WTC11 (cell line): ENCODE results near the gene STRN3. TPM values are rescaled to one million over a fixed set of nuclear protein-coding genes. Genes with fewer than 3 reads are reported as not detected.

ENCODE experiments used
- ATAC-seq: fragments of 200-7000 bp; cut with Tn5 transposase; 2 replicates; pipeline ENCODE4 v1.10.0; 2021; ENCODE audit warnings: mild to moderate bottlenecking, moderate library complexity
- CTCF ChIA-PET: fragments of 300-600 bp; sonication (Branson Sonifier 250); formaldehyde crosslinking; loops from one replicate; lab custom pipeline; 2021; ENCODE audit warnings: antibody characterized with exemption; lab: Charles Lee
- POLR2A ChIA-PET: fragments of 350-600 bp; sonication (Branson Sonifier 250); formaldehyde crosslinking; loops from one replicate; lab custom pipeline; 2021; ENCODE audit warnings: antibody characterized with exemption; lab: Charles Lee
- DNase-seq: peaks from one replicate; pipeline ENCODE4 v3.0.0; 2021; ENCODE audit warnings: low spot score
- H3K27ac Mint-ChIP-seq: 2 replicates; pipeline ENCODE4 v1.8.0; 2021; ENCODE audit warnings: mixed read lengths
- H3K27me3 Mint-ChIP-seq: 2 replicates; pipeline ENCODE4 v1.8.0; 2021; ENCODE audit warnings: low read depth, mild to moderate bottlenecking, moderate library complexity, mixed read lengths
- H3K36me3 Mint-ChIP-seq: 2 replicates; pipeline ENCODE4 v1.8.0; 2021; ENCODE audit warnings: mixed read lengths
- H3K4me1 Mint-ChIP-seq: 2 replicates; pipeline ENCODE4 v1.8.0; 2022; ENCODE audit warnings: mixed read lengths
- H3K4me3 Mint-ChIP-seq: 2 replicates; pipeline ENCODE4 v1.8.0; 2021; ENCODE audit warnings: mild to moderate bottlenecking, moderate library complexity, mixed read lengths
- H3K9me3 Mint-ChIP-seq: 2 replicates; pipeline ENCODE4 v1.8.0; 2021; ENCODE audit warnings: mixed read lengths
- ATF1 ChIP-seq: sonication (generic); formaldehyde crosslinking; IDR thresholded peaks from 2 replicates; pipeline ENCODE4 v1.8.1; 2023; ENCODE audit warnings: mild to moderate bottlenecking, moderate library complexity, missing genetic modification reagents
- ATF2 ChIP-seq: sonication (generic); formaldehyde crosslinking; IDR thresholded peaks from 2 replicates; pipeline ENCODE4 v1.8.1; 2022; ENCODE audit warnings: low read depth, missing genetic modification reagents, borderline replicate concordance
- CBFB ChIP-seq: sonication (generic); formaldehyde crosslinking; IDR thresholded peaks from 2 replicates; pipeline ENCODE4 v1.8.1; 2022; ENCODE audit warnings: mild to moderate bottlenecking, low read depth, missing genetic modification reagents
- CDX4 ChIP-seq: fragments of 250-450 bp; sonication (Bioruptor Pico); IDR thresholded peaks from 2 replicates; pipeline ENCODE4 v1.9.0; 2021; ENCODE audit warnings: moderate library complexity, mild to moderate bottlenecking, inconsistent platforms, borderline replicate concordance
- CTCF ChIP-seq: fragments of 200-600 bp; IDR thresholded peaks from 2 replicates; pipeline ENCODE4 v1.8.0; 2022; ENCODE audit warnings: antibody characterized with exemption
- ERG ChIP-seq: fragments of 250-450 bp; sonication (Bioruptor Pico); IDR thresholded peaks from 2 replicates; pipeline ENCODE4 v1.8.0; 2021; ENCODE audit warnings: mild to moderate bottlenecking
- ESRRA ChIP-seq: sonication (generic); formaldehyde crosslinking; IDR thresholded peaks from 2 replicates; pipeline ENCODE4 v1.8.1; 2022; ENCODE audit warnings: mild to moderate bottlenecking, missing genetic modification reagents, borderline replicate concordance
- ETV6 ChIP-seq: sonication (generic); formaldehyde crosslinking; IDR thresholded peaks from 2 replicates; pipeline ENCODE4 v1.8.1; 2022; ENCODE audit warnings: mild to moderate bottlenecking, missing genetic modification reagents
- FOXK1 ChIP-seq: sonication (generic); formaldehyde crosslinking; IDR thresholded peaks from 2 replicates; pipeline ENCODE4 v1.8.0; 2022; ENCODE audit warnings: mild to moderate bottlenecking, moderate library complexity, missing genetic modification reagents
- GRHL2 ChIP-seq: fragments of 250-450 bp; sonication (Bioruptor Pico); IDR thresholded peaks from 2 replicates; pipeline ENCODE4 v1.8.0; 2022; ENCODE audit warnings: mild to moderate bottlenecking, moderate library complexity; ENCODE audit not compliant: insufficient replicate concordance, severe bottlenecking
- HMGA2 ChIP-seq: fragments of 250-450 bp; sonication (Bioruptor Pico); IDR thresholded peaks from 2 replicates; pipeline ENCODE4 v1.4.0; 2021; ENCODE audit warnings: mild to moderate bottlenecking, moderate library complexity
- JAZF1 ChIP-seq: fragments of 250-450 bp; sonication (Bioruptor Pico); IDR thresholded peaks from 2 replicates; pipeline ENCODE4 v1.9.0; 2021; ENCODE audit warnings: moderate library complexity, mild to moderate bottlenecking, inconsistent platforms
- MXD4 ChIP-seq: fragments of 250-450 bp; sonication (Bioruptor Pico); IDR thresholded peaks from 2 replicates; pipeline ENCODE4 v1.8.0; 2021; ENCODE audit warnings: mild to moderate bottlenecking, moderate library complexity, borderline replicate concordance
- TEAD4 ChIP-seq: sonication (generic); formaldehyde crosslinking; IDR thresholded peaks from 2 replicates; pipeline ENCODE4 v1.8.0; 2022; ENCODE audit warnings: mild to moderate bottlenecking, missing genetic modification reagents
- ZNF219 ChIP-seq: sonication (generic); formaldehyde crosslinking; IDR thresholded peaks from 2 replicates; pipeline ENCODE4 v1.8.0; 2023; ENCODE audit warnings: missing genetic modification reagents, mild to moderate bottlenecking, borderline replicate concordance
- ZSCAN18 ChIP-seq: fragments of 250-450 bp; sonication (Bioruptor Pico); IDR thresholded peaks from 2 replicates; pipeline ENCODE4 v2.1.2; 2022; ENCODE audit warnings: mild to moderate bottlenecking, moderate library complexity
- total RNA-seq: library from RNA; stranded (reverse); gene quantifications from 3 replicates; pipeline ENCODE4 v1.2.3, GENCODE V29; 2021
- TF ChIP-seq, protein P1 (sequence below): fragments of 250-450 bp; sonication (Bioruptor Pico); IDR thresholded peaks from 2 replicates; pipeline ENCODE4 v1.9.0; 2021; ENCODE audit warnings: mild to moderate bottlenecking
- TF ChIP-seq, protein P2 (sequence below): sonication (generic); formaldehyde crosslinking; IDR thresholded peaks from 2 replicates; pipeline ENCODE4 v1.8.0; 2022; ENCODE audit warnings: mild to moderate bottlenecking, missing genetic modification reagents
- TF ChIP-seq, protein P3 (sequence below): fragments of 250-450 bp; sonication (Bioruptor Pico); IDR thresholded peaks from 2 replicates; pipeline ENCODE4 v1.9.0; 2021; ENCODE audit warnings: mild to moderate bottlenecking, borderline replicate concordance
- TF ChIP-seq, protein P4 (sequence below): sonication (generic); formaldehyde crosslinking; IDR thresholded peaks from 2 replicates; pipeline ENCODE4 v1.8.1; 2023; ENCODE audit warnings: mild to moderate bottlenecking, missing genetic modification reagents, moderate library complexity

Gene STRN3
- total RNA-seq, 1 experiment from 2014 or later: 37.1 TPM

GRCh38 chr14:30855345-30856037 is 170.7 kb downstream of the STRN3 start:
- ATAC-seq (no peak), DNase-seq (no peak)
- no peak overlapping the region for H3K27ac Mint-ChIP-seq

More at GRCh38 chr14:30855345-30856037, 170.7 kb downstream of the STRN3 start:
- H3K36me3 Mint-ChIP-seq: no peaks in the 10 kb centered on the region
- H3K27me3 Mint-ChIP-seq: no peaks in the 10 kb centered on the region
- H3K9me3 Mint-ChIP-seq: peaks cover 3% of the 10 kb centered on the region
- TF ChIP-seq ATF1 (CRISPR knock-in tag) (no peak), HMGA2 (no peak), ESRRA (CRISPR knock-in tag) (no peak), ZNF219 (CRISPR knock-in tag) (no peak), ERG (CRISPR knock-in tag) (no peak), JAZF1 (CRISPR knock-in tag) (no peak), FOXK1 (CRISPR knock-in tag) (no peak), ATF2 (CRISPR knock-in tag) (no peak), TEAD4 (no peak), ETV6 (CRISPR knock-in tag) (no peak), CBFB (CRISPR knock-in tag) (no peak), ZSCAN18 (CRISPR knock-in tag) (no peak), CTCF (no peak), GRHL2 (no peak), MXD4 (CRISPR knock-in tag) (no peak), CDX4 (no peak)
- TF ChIP-seq, protein P1, sequence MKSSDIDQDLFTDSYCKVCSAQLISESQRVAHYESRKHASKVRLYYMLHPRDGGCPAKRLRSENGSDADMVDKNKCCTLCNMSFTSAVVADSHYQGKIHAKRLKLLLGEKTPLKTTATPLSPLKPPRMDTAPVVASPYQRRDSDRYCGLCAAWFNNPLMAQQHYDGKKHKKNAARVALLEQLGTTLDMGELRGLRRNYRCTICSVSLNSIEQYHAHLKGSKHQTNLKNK: no peak
- TF ChIP-seq, protein P2, sequence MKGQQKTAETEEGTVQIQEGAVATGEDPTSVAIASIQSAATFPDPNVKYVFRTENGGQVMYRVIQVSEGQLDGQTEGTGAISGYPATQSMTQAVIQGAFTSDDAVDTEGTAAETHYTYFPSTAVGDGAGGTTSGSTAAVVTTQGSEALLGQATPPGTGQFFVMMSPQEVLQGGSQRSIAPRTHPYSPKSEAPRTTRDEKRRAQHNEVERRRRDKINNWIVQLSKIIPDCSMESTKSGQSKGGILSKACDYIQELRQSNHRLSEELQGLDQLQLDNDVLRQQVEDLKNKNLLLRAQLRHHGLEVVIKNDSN (CRISPR knock-in tag): no peak
- TF ChIP-seq, protein P3, sequence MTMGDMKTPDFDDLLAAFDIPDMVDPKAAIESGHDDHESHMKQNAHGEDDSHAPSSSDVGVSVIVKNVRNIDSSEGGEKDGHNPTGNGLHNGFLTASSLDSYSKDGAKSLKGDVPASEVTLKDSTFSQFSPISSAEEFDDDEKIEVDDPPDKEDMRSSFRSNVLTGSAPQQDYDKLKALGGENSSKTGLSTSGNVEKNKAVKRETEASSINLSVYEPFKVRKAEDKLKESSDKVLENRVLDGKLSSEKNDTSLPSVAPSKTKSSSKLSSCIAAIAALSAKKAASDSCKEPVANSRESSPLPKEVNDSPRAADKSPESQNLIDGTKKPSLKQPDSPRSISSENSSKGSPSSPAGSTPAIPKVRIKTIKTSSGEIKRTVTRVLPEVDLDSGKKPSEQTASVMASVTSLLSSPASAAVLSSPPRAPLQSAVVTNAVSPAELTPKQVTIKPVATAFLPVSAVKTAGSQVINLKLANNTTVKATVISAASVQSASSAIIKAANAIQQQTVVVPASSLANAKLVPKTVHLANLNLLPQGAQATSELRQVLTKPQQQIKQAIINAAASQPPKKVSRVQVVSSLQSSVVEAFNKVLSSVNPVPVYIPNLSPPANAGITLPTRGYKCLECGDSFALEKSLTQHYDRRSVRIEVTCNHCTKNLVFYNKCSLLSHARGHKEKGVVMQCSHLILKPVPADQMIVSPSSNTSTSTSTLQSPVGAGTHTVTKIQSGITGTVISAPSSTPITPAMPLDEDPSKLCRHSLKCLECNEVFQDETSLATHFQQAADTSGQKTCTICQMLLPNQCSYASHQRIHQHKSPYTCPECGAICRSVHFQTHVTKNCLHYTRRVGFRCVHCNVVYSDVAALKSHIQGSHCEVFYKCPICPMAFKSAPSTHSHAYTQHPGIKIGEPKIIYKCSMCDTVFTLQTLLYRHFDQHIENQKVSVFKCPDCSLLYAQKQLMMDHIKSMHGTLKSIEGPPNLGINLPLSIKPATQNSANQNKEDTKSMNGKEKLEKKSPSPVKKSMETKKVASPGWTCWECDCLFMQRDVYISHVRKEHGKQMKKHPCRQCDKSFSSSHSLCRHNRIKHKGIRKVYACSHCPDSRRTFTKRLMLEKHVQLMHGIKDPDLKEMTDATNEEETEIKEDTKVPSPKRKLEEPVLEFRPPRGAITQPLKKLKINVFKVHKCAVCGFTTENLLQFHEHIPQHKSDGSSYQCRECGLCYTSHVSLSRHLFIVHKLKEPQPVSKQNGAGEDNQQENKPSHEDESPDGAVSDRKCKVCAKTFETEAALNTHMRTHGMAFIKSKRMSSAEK (CRISPR knock-in tag): no peak
- TF ChIP-seq, protein P4, sequence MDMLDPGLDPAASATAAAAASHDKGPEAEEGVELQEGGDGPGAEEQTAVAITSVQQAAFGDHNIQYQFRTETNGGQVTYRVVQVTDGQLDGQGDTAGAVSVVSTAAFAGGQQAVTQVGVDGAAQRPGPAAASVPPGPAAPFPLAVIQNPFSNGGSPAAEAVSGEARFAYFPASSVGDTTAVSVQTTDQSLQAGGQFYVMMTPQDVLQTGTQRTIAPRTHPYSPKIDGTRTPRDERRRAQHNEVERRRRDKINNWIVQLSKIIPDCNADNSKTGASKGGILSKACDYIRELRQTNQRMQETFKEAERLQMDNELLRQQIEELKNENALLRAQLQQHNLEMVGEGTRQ (CRISPR knock-in tag): no peak
- H3K4me3 Mint-ChIP-seq: no peak overlapping the region
- H3K4me1 Mint-ChIP-seq: no peaks in the 10 kb centered on the region
- ChIA-PET POLR2A (no interaction called here), CTCF (no interaction called here)
